ENCODE measurements around the gene GRHL3.

GRHL3 gene

GRCh38 chr1:24338447-24338846, 19.3 kb downstream of the GRHL3 start:
- Histone ChIP-seq H3K23ac (ENCODE audit: low read length) (no peak overlapping the region), H3K4me2 (ENCODE audit: low read length) (no peak overlapping the region), H3K4me1 (ENCODE audit: control insufficient read depth in 1 of 2, insufficient read depth in 2 of 2, low read length in 2 of 2) (peaks cover 25 to 29% of the 10 kb centered on the region in 2 experiments), H2BK5ac (ENCODE audit: low read depth, low read length, poor library complexity) (no peak overlapping the region), H3K79me1 (ENCODE audit: low read length) (peaks cover 9% of the 10 kb centered on the region), H4K8ac (ENCODE audit: low read depth, low read length) (no peak overlapping the region), H3K27ac (ENCODE audit: low read depth, low read length) (no peak overlapping the region), H3K4me3 (ENCODE audit: low read depth, low read length) (no peak overlapping the region), H2AFZ (ENCODE audit: insufficient read depth, low read length, poor library complexity) (no peak overlapping the region), H3K9ac (ENCODE audit: low read length) (no peak overlapping the region), H3K79me2 (ENCODE audit: control insufficient read depth, insufficient read depth, low read length, poor library complexity) (peaks cover 4% of the 10 kb centered on the region), H3K9me3 (ENCODE audit: insufficient read depth, low read depth, low read length) (peaks cover 2% of the 10 kb centered on the region), H3K36me3 (ENCODE audit: control insufficient read depth in 1 of 2, insufficient read depth in 2 of 2, low read length in 2 of 2) (peaks cover 5 to 12% of the 10 kb centered on the region in 2 experiments), H3K18ac (ENCODE audit: low read length) (no peak overlapping the region), H4K91ac (ENCODE audit: low read depth, low read length) (no peak overlapping the region), H2BK12ac (ENCODE audit: low read length) (no peak overlapping the region), H3K27me3 (ENCODE audit: insufficient read depth, low read length) (no peaks in the 10 kb centered on the region), H4K12ac (ENCODE audit: low read depth, low read length) (no peak overlapping the region), H3K4ac (ENCODE audit: low read depth, low read length) (no peak overlapping the region), H2AK5ac (ENCODE audit: low read length) (no peak overlapping the region), H3K14ac (ENCODE audit: low read length) (no peak overlapping the region), H2BK120ac (ENCODE audit: insufficient read depth, low read length, poor library complexity) (no peak overlapping the region)
- no peak for DNase-seq
- no CpG with 5 or more reads among the region's 5 CpGs for WGBS (ENCODE audit: extremely low coverage, insufficient coverage, insufficient read length)

DNA sequence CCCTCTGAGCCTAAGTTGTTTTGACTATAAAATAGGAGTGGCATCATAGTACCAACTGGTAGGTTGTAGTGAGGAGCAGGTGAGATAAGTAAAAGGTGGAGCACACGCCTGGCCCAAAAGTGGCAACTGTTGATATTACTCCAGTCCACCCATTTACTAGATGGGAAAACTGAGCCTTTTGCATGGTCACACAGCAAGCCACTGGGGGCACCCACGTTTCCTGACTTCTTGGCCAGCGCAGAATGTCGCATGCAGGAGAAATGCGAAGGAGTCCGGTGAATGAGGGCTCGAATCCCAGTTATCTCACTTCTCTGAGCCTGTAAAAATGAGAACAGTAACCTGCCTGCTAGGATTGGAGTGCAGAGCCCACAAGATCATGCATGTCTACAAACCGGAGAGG, 20.8 kb downstream of the GRHL3 start:
- Histone ChIP-seq H3K36me3 (ENCODE audit: control insufficient read depth in 1 of 2, insufficient read depth in 2 of 2, low read length in 2 of 2) (peaks cover 8 to 21% of the 10 kb centered on the region in 2 experiments), H3K79me2 (ENCODE audit: control insufficient read depth, insufficient read depth, low read length, poor library complexity) (peaks cover 4% of the 10 kb centered on the region), H2BK5ac (ENCODE audit: low read depth, low read length, poor library complexity) (no peak overlapping the region), H3K4me1 (ENCODE audit: control insufficient read depth in 1 of 2, insufficient read depth in 2 of 2, low read length in 2 of 2) (peaks cover 25 to 27% of the 10 kb centered on the region in 2 experiments), H4K12ac (ENCODE audit: low read depth, low read length) (no peak overlapping the region), H3K27me3 (ENCODE audit: insufficient read depth, low read length) (no peaks in the 10 kb centered on the region), H2BK12ac (ENCODE audit: low read length) (peak overlapping the region; percentile 85), H3K9ac (ENCODE audit: low read length) (no peak overlapping the region), H4K91ac (ENCODE audit: low read depth, low read length) (peak overlapping the region; percentile 56), H3K4me3 (ENCODE audit: low read depth, low read length) (no peak overlapping the region), H3K79me1 (ENCODE audit: low read length) (peaks cover 9% of the 10 kb centered on the region), H3K23ac (ENCODE audit: low read length) (no peak overlapping the region), H2BK120ac (ENCODE audit: insufficient read depth, low read length, poor library complexity) (peak overlapping the region; percentile 45), H2AK5ac (ENCODE audit: low read length) (no peak overlapping the region), H3K4ac (ENCODE audit: low read depth, low read length) (no peak overlapping the region), H4K8ac (ENCODE audit: low read depth, low read length) (no peak overlapping the region), H3K9me3 (ENCODE audit: insufficient read depth, low read depth, low read length) (peaks cover 2% of the 10 kb centered on the region), H3K4me2 (ENCODE audit: low read length) (no peak overlapping the region), H3K14ac (ENCODE audit: low read length) (no peak overlapping the region), H3K27ac (ENCODE audit: low read depth, low read length) (no peak overlapping the region), H2AFZ (ENCODE audit: insufficient read depth, low read length, poor library complexity) (no peak overlapping the region), H3K18ac (ENCODE audit: low read length) (peak overlapping the region; percentile 9)
- no peak for DNase-seq
- no CpG with 5 or more reads among the region's 8 CpGs for WGBS (ENCODE audit: extremely low coverage, insufficient coverage, insufficient read length)

- no peak for DNase-seq
- H3K18ac ChIP-seq (ENCODE audit: low read length) = peak overlapping the region; percentile 50
- no CpG with 5 or more reads among the region's 8 CpGs for WGBS (ENCODE audit: extremely low coverage, insufficient coverage, insufficient read length)
- H3K14ac ChIP-seq (ENCODE audit: low read length) = peak overlapping the region; percentile 65
- peaks cover 13 to 26% of the 10 kb centered on the region in 2 experiments for H3K36me3 ChIP-seq (ENCODE audit: control insufficient read depth in 1 of 2, insufficient read depth in 2 of 2, low read length in 2 of 2)
- H3K4me2 ChIP-seq (ENCODE audit: low read length) = peak overlapping the region; percentile 29
- no peak overlapping the region for H2AK5ac ChIP-seq (ENCODE audit: low read length)
- H3K27ac ChIP-seq (ENCODE audit: low read depth, low read length) = peak overlapping the region; percentile 11
- H2BK12ac ChIP-seq (ENCODE audit: low read length) = peak overlapping the region; percentile 85
- no peaks in the 10 kb centered on the region for H3K27me3 ChIP-seq (ENCODE audit: insufficient read depth, low read length)
- peak overlapping the region; percentile 6 for H2BK120ac ChIP-seq (ENCODE audit: insufficient read depth, low read length, poor library complexity)
- peak overlapping the region; percentile 25 for H4K8ac ChIP-seq (ENCODE audit: low read depth, low read length)
- peak overlapping the region; percentile 56 for H4K91ac ChIP-seq (ENCODE audit: low read depth, low read length)
- H3K79me2 ChIP-seq (ENCODE audit: control insufficient read depth, insufficient read depth, low read length, poor library complexity) = peaks cover 4% of the 10 kb centered on the region
- peaks cover 9% of the 10 kb centered on the region for H3K79me1 ChIP-seq (ENCODE audit: low read length)
- H3K4me1 ChIP-seq (ENCODE audit: control insufficient read depth in 1 of 2, insufficient read depth in 2 of 2, low read length in 2 of 2) = peaks cover 22 to 24% of the 10 kb centered on the region in 2 experiments
- no peak overlapping the region for H2AFZ ChIP-seq (ENCODE audit: insufficient read depth, low read length, poor library complexity)
- no peak overlapping the region for H3K23ac ChIP-seq (ENCODE audit: low read length)
- H3K4me3 ChIP-seq (ENCODE audit: low read depth, low read length) = no peak overlapping the region
- no peak overlapping the region for H3K9ac ChIP-seq (ENCODE audit: low read length)
- no peak overlapping the region for H3K4ac ChIP-seq (ENCODE audit: low read depth, low read length)
- peaks cover 2% of the 10 kb centered on the region for H3K9me3 ChIP-seq (ENCODE audit: insufficient read depth, low read depth, low read length)
- H2BK5ac ChIP-seq (ENCODE audit: low read depth, low read length, poor library complexity) = peak overlapping the region; percentile 22
- H4K12ac ChIP-seq (ENCODE audit: low read depth, low read length) = no peak overlapping the region
Observed at GRCh38 chr1:24340770-24341169, 21.6 kb downstream of the GRHL3 start.

DNA sequence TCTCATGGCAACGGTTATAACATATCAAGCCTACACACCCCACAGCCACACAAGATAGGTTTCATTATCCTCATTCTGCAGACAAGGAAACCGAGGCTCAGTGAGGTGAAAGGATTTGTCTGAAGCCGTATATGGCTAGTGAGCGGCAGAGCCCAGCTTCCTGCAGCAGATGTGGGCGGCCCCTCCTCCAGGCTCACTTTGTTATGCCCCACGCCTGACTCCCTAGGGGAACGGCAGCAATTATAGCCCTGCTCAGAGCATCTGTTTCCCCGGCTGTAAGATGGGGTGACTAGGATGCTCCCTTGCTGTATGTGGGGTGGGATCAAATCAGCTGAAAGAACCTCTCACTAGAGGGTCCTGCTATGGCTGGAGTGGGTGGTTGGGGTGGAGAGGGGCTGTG, 22.1 kb downstream of the GRHL3 start:
- no peak overlapping the region for H3K4me3 ChIP-seq (ENCODE audit: low read depth, low read length)
- H3K9me3 ChIP-seq (ENCODE audit: insufficient read depth, low read depth, low read length) = peaks cover 2% of the 10 kb centered on the region
- no peaks in the 10 kb centered on the region for H3K27me3 ChIP-seq (ENCODE audit: insufficient read depth, low read length)
- no peak overlapping the region for H3K23ac ChIP-seq (ENCODE audit: low read length)
- H4K91ac ChIP-seq (ENCODE audit: low read depth, low read length) = peak overlapping the region; percentile 22
- no CpG with 5 or more reads among the region's 8 CpGs for WGBS (ENCODE audit: extremely low coverage, insufficient coverage, insufficient read length)
- H4K12ac ChIP-seq (ENCODE audit: low read depth, low read length) = no peak overlapping the region
- no peak overlapping the region for H2BK12ac ChIP-seq (ENCODE audit: low read length)
- H3K4ac ChIP-seq (ENCODE audit: low read depth, low read length) = no peak overlapping the region
- no peak overlapping the region for H3K14ac ChIP-seq (ENCODE audit: low read length)
- no peak overlapping the region for H3K18ac ChIP-seq (ENCODE audit: low read length)
- no peak overlapping the region for H2AK5ac ChIP-seq (ENCODE audit: low read length)
- DNase-seq = no peak
- H3K4me1 ChIP-seq (ENCODE audit: control insufficient read depth in 1 of 2, insufficient read depth in 2 of 2, low read length in 2 of 2) = peaks cover 22 to 24% of the 10 kb centered on the region in 2 experiments
- H2BK5ac ChIP-seq (ENCODE audit: low read depth, low read length, poor library complexity) = peak overlapping the region; percentile 22
- no peak overlapping the region for H4K8ac ChIP-seq (ENCODE audit: low read depth, low read length)
- H2AFZ ChIP-seq (ENCODE audit: insufficient read depth, low read length, poor library complexity) = no peak overlapping the region
- no peak overlapping the region for H3K9ac ChIP-seq (ENCODE audit: low read length)
- no peak overlapping the region for H3K4me2 ChIP-seq (ENCODE audit: low read length)
- peaks cover 4% of the 10 kb centered on the region for H3K79me2 ChIP-seq (ENCODE audit: control insufficient read depth, insufficient read depth, low read length, poor library complexity)
- H3K79me1 ChIP-seq (ENCODE audit: low read length) = peaks cover 9% of the 10 kb centered on the region
- H2BK120ac ChIP-seq (ENCODE audit: insufficient read depth, low read length, poor library complexity) = peak overlapping the region; percentile 6
- peaks cover 15 to 28% of the 10 kb centered on the region in 2 experiments for H3K36me3 ChIP-seq (ENCODE audit: control insufficient read depth in 1 of 2, insufficient read depth in 2 of 2, low read length in 2 of 2)
- H3K27ac ChIP-seq (ENCODE audit: low read depth, low read length) = peak overlapping the region; percentile 11
